GM23338 (cell line): ENCODE data around the gene KRT1. TPM values are rescaled to one million over a fixed set of nuclear protein-coding genes. Genes with fewer than 3 reads are reported as not detected.

Experiments used
- ATAC-seq: fragments of 200-7000 bp; cut with Tn5 transposase; 3 replicates; pipeline ENCODE4 v1.9.1; 2020
- DNase-seq: peaks from one replicate; pipeline ENCODE4 v3.0.0-alpha.2; 2015; ENCODE audit warnings: low spot score
- H2AFZ ChIP-seq: fragments of 200-600 bp; sonication (generic); 2 replicates; pipeline ENCODE4 v1.8.0; 2016; ENCODE audit warnings: antibody characterized with exemption, mild to moderate bottlenecking, moderate library complexity
- H3F3A ChIP-seq: fragments of 200-600 bp; sonication (generic); replicated peaks from 2 replicates; pipeline ENCODE4 v1.8.0; 2017; ENCODE audit warnings: antibody characterized with exemption, mixed run types, low read depth
- H3K27ac ChIP-seq: fragments of 200-600 bp; sonication (generic); 2 replicates; pipeline ENCODE4 v1.6.1; 2016; ENCODE audit warnings: low read depth
- H3K27me3 ChIP-seq: fragments of 200-600 bp; sonication (generic); 2 replicates; pipeline ENCODE4 v1.8.0; 2016; ENCODE audit warnings: mild to moderate bottlenecking, mixed run types, moderate library complexity; ENCODE audit not compliant: insufficient read depth
- H3K36me3 ChIP-seq: fragments of 200-600 bp; sonication (generic); 2 replicates; pipeline ENCODE4 v1.8.0; 2016; ENCODE audit warnings: mild to moderate bottlenecking; ENCODE audit not compliant: insufficient read depth
- H3K4me1 ChIP-seq: fragments of 200-600 bp; sonication (generic); 2 replicates; pipeline ENCODE4 v1.8.0; 2016; ENCODE audit warnings: mild to moderate bottlenecking, moderate library complexity; ENCODE audit not compliant: insufficient read depth
- H3K4me2 ChIP-seq: fragments of 200-600 bp; sonication (generic); 2 replicates; pipeline ENCODE4 v1.7.1; 2017; ENCODE audit warnings: mixed run types
- H3K4me3 ChIP-seq: fragments of 200-600 bp; sonication (generic); 2 replicates; pipeline ENCODE4 v1.6.1; 2016; ENCODE audit warnings: mixed run types
- H3K79me2 ChIP-seq: fragments of 200-600 bp; sonication (generic); replicated peaks from 2 replicates; pipeline ENCODE4 v1.8.0; 2017; ENCODE audit warnings: mild to moderate bottlenecking; ENCODE audit not compliant: insufficient read depth
- H3K9me2 ChIP-seq: fragments of 200-600 bp; sonication (generic); 2 replicates; pipeline ENCODE4 v1.8.0; 2017; ENCODE audit not compliant: insufficient read depth
- H4K20me1 ChIP-seq: fragments of 200-600 bp; sonication (generic); replicated peaks from 2 replicates; pipeline ENCODE4 v1.8.0; 2017; ENCODE audit warnings: mild to moderate bottlenecking; ENCODE audit not compliant: insufficient read depth
- H3K27ac Mint-ChIP-seq: 2 replicates; pipeline ENCODE4 v1.8.0; 2020; ENCODE audit warnings: inconsistent platforms, mild to moderate bottlenecking, moderate library complexity, mixed read lengths
- H3K27me3 Mint-ChIP-seq: 3 replicates; pipeline ENCODE4 v1.8.0; 2022; ENCODE audit warnings: low read depth, mild to moderate bottlenecking, moderate library complexity, mixed read lengths, inconsistent platforms; ENCODE audit not compliant: insufficient read depth, poor library complexity
- H3K36me3 Mint-ChIP-seq: 3 replicates; pipeline ENCODE4 v1.8.0; 2021; ENCODE audit warnings: low read depth, mild to moderate bottlenecking, inconsistent platforms, moderate library complexity, mixed read lengths
- H3K4me1 Mint-ChIP-seq: 3 replicates; pipeline ENCODE4 v1.8.0; 2020; ENCODE audit warnings: mild to moderate bottlenecking, inconsistent platforms, mixed read lengths
- H3K4me3 Mint-ChIP-seq: 3 replicates; pipeline ENCODE4 v1.8.0; 2021; ENCODE audit warnings: moderate library complexity, mild to moderate bottlenecking, inconsistent platforms, mixed read lengths
- H3K9me3 Mint-ChIP-seq: 3 replicates; pipeline ENCODE4 v1.8.0; 2020; ENCODE audit warnings: moderate library complexity, mild to moderate bottlenecking, inconsistent platforms, mixed read lengths
- EZH2 ChIP-seq: fragments of 200-600 bp; sonication (generic); IDR thresholded peaks from one replicate; pipeline ENCODE4 v1.8.0; 2017; ENCODE audit warnings: antibody characterized with exemption, mild to moderate bottlenecking, low read depth; ENCODE audit not compliant: unreplicated experiment
- STAT1 ChIP-seq: IDR thresholded peaks from one replicate; pipeline ENCODE4 v1.6.1; 2016; ENCODE audit warnings: antibody characterized with exemption; ENCODE audit not compliant: unreplicated experiment
- ZNF114 ChIP-seq: fragments of 250-450 bp; sonication (Bioruptor Pico); IDR thresholded peaks from 2 replicates; pipeline ENCODE4 v1.5.0; 2020; ENCODE audit warnings: mild to moderate bottlenecking, moderate library complexity
- ZNF331 ChIP-seq: fragments of 250-450 bp; sonication (Bioruptor Pico); IDR thresholded peaks from 2 replicates; pipeline ENCODE4 v1.5.0; 2020; ENCODE audit warnings: low read depth, mild to moderate bottlenecking, moderate library complexity
- polyA plus RNA-seq: library from polyadenylated mRNA; unstranded; fragments of >200 nt; fragmentation: Nextera tagmentation; extraction: Ambion mirVana; gene quantifications from 2 replicates; pipeline ENCODE4 v1.2.1, GENCODE V29; 2016
- total RNA-seq: library from RNA; depleted of rRNA; stranded (reverse); fragments of >200 nt; shearing (Covaris generic); gene quantifications from 2 replicates; pipeline ENCODE4 v1.2.3, GENCODE V29; 2014
- TF ChIP-seq, protein P1 (sequence below): IDR thresholded peaks from 2 replicates; pipeline ENCODE4 v1.6.1; 2016; ENCODE audit warnings: antibody characterized with exemption
- TF ChIP-seq, protein P2 (sequence below): IDR thresholded peaks from one replicate; pipeline ENCODE4 v1.6.1; 2018; ENCODE audit warnings: antibody characterized with exemption; ENCODE audit not compliant: unreplicated experiment
- TF ChIP-seq, protein P3 (sequence below): fragments of 250-450 bp; sonication (Bioruptor Pico); IDR thresholded peaks from 2 replicates; pipeline ENCODE4 v1.5.0; 2020; ENCODE audit warnings: mild to moderate bottlenecking, moderate library complexity

The KRT1 gene
- total and polyA plus RNA-seq, 2 experiments from 2014 or later = not detected

DNA sequence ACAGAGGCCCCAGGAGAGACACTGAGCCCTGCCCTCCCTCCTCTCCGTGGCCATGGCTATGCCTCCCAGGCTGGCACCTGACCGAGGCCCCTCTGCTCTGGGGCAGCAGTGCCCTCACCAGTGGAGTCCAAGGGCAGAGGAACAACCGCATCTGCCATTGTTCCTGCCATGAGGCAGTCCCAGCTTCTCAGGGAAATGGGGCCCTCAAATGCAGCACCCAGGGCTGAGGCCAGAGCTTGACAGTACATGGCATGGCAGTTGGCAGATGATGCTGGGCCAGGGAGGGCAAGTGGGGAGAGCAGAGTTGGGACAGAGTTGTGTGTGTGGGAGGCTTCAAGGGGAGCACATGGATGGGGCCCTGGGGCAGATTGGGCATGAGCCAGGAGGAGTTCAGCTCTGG is 44.2 kb upstream of the KRT1 start (continued):
- TF ChIP-seq, protein P1, sequence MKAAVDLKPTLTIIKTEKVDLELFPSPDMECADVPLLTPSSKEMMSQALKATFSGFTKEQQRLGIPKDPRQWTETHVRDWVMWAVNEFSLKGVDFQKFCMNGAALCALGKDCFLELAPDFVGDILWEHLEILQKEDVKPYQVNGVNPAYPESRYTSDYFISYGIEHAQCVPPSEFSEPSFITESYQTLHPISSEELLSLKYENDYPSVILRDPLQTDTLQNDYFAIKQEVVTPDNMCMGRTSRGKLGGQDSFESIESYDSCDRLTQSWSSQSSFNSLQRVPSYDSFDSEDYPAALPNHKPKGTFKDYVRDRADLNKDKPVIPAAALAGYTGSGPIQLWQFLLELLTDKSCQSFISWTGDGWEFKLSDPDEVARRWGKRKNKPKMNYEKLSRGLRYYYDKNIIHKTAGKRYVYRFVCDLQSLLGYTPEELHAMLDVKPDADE = no peak

DNA sequence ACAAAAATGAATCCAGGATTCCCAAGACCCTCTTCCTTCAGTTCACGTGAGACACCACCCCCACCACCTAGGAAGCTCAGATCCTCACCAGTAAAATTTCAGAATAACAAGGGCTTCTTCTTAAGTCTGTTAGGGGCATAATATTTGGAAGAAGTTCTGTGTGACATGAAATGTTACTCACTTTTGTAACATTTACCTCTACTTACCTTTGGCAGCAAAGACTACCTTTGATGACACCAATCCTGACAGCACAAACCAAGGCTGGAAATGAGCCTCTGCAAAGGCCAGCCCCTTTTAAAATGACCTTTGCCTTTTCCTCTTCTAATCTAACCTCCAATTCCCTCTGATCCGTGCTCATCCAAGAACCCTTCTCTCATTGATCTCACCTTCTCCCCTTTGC is 42.5 kb upstream of the KRT1 start:
- Histone ChIP-seq H4K20me1 (no peaks in the 10 kb centered on the region), H3K36me3 (no peaks in the 10 kb centered on the region), H3K27me3 (no peaks in the 10 kb centered on the region), H3K27ac (no peak overlapping the region), H3K4me1 (no peaks in the 10 kb centered on the region), H3F3A (no peaks in the 10 kb centered on the region), H3K4me2 (no peak overlapping the region), H3K79me2 (no peaks in the 10 kb centered on the region), H3K9me2 (no peaks in the 10 kb centered on the region; the same call in none of the 2 replicates), H3K4me3 (no peak overlapping the region), H2AFZ (no peak overlapping the region)
- Mint-ChIP-seq H3K9me3 (no peaks in the 10 kb centered on the region; the same call in 2 of the 3 replicates), H3K4me3 (no peak overlapping the region), H3K4me1 (no peaks in the 10 kb centered on the region), H3K27me3 (no peaks in the 10 kb centered on the region), H3K36me3 (no peaks in the 10 kb centered on the region), H3K27ac (no peak overlapping the region)
- ATAC-seq = no peak
- no peak for TF ChIP-seq EZH2
- TF ChIP-seq, protein P2, sequence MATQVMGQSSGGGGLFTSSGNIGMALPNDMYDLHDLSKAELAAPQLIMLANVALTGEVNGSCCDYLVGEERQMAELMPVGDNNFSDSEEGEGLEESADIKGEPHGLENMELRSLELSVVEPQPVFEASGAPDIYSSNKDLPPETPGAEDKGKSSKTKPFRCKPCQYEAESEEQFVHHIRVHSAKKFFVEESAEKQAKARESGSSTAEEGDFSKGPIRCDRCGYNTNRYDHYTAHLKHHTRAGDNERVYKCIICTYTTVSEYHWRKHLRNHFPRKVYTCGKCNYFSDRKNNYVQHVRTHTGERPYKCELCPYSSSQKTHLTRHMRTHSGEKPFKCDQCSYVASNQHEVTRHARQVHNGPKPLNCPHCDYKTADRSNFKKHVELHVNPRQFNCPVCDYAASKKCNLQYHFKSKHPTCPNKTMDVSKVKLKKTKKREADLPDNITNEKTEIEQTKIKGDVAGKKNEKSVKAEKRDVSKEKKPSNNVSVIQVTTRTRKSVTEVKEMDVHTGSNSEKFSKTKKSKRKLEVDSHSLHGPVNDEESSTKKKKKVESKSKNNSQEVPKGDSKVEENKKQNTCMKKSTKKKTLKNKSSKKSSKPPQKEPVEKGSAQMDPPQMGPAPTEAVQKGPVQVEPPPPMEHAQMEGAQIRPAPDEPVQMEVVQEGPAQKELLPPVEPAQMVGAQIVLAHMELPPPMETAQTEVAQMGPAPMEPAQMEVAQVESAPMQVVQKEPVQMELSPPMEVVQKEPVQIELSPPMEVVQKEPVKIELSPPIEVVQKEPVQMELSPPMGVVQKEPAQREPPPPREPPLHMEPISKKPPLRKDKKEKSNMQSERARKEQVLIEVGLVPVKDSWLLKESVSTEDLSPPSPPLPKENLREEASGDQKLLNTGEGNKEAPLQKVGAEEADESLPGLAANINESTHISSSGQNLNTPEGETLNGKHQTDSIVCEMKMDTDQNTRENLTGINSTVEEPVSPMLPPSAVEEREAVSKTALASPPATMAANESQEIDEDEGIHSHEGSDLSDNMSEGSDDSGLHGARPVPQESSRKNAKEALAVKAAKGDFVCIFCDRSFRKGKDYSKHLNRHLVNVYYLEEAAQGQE = no peak
- TF ChIP-seq, protein P1 = no peak
- TF ChIP-seq, protein P3, sequence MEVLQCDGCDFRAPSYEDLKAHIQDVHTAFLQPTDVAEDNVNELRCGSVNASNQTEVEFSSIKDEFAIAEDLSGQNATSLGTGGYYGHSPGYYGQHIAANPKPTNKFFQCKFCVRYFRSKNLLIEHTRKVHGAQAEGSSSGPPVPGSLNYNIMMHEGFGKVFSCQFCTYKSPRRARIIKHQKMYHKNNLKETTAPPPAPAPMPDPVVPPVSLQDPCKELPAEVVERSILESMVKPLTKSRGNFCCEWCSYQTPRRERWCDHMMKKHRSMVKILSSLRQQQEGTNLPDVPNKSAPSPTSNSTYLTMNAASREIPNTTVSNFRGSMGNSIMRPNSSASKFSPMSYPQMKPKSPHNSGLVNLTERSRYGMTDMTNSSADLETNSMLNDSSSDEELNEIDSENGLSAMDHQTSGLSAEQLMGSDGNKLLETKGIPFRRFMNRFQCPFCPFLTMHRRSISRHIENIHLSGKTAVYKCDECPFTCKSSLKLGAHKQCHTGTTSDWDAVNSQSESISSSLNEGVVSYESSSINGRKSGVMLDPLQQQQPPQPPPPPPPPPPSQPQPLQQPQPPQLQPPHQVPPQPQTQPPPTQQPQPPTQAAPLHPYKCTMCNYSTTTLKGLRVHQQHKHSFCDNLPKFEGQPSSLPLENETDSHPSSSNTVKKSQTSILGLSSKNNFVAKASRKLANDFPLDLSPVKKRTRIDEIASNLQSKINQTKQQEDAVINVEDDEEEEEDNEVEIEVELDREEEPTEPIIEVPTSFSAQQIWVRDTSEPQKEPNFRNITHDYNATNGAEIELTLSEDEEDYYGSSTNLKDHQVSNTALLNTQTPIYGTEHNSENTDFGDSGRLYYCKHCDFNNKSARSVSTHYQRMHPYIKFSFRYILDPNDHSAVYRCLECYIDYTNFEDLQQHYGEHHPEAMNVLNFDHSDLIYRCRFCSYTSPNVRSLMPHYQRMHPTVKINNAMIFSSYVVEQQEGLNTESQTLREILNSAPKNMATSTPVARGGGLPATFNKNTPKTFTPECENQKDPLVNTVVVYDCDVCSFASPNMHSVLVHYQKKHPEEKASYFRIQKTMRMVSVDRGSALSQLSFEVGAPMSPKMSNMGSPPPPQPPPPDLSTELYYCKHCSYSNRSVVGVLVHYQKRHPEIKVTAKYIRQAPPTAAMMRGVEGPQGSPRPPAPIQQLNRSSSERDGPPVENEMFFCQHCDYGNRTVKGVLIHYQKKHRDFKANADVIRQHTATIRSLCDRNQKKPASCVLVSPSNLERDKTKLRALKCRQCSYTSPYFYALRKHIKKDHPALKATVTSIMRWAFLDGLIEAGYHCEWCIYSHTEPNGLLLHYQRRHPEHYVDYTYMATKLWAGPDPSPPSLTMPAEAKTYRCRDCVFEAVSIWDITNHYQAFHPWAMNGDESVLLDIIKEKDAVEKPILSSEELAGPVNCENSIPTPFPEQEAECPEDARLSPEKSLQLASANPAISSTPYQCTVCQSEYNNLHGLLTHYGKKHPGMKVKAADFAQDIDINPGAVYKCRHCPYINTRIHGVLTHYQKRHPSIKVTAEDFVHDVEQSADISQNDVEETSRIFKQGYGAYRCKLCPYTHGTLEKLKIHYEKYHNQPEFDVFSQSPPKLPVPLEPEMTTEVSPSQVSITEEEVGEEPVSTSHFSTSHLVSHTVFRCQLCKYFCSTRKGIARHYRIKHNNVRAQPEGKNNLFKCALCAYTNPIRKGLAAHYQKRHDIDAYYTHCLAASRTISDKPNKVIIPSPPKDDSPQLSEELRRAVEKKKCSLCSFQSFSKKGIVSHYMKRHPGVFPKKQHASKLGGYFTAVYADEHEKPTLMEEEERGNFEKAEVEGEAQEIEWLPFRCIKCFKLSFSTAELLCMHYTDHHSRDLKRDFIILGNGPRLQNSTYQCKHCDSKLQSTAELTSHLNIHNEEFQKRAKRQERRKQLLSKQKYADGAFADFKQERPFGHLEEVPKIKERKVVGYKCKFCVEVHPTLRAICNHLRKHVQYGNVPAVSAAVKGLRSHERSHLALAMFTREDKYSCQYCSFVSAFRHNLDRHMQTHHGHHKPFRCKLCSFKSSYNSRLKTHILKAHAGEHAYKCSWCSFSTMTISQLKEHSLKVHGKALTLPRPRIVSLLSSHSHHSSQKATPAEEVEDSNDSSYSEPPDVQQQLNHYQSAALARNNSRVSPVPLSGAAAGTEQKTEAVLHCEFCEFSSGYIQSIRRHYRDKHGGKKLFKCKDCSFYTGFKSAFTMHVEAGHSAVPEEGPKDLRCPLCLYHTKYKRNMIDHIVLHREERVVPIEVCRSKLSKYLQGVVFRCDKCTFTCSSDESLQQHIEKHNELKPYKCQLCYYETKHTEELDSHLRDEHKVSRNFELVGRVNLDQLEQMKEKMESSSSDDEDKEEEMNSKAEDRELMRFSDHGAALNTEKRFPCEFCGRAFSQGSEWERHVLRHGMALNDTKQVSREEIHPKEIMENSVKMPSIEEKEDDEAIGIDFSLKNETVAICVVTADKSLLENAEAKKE = no peak
- no peak for TF ChIP-seq ZNF114 (CRISPR knock-in tag)
- no peak for TF ChIP-seq ZNF331 (CRISPR knock-in tag)
- TF ChIP-seq STAT1 = no peak
- DNase-seq = no peak
